IPS-NIHi7 (cell line): Measurements from ENCODE around the gene NIT1.
"Not testable (repeated sequence)": the region's sequence is repeated elsewhere in the genome, so short reads cannot be mapped to it uniquely, and the experiment has no call there.

Experiments
- DNase-seq: peaks from one replicate; pipeline ENCODE4 v3.0.0; 2012; ENCODE audit warnings: mixed read lengths; ENCODE audit errors: extremely low spot score

Gene NIT1

DNA sequence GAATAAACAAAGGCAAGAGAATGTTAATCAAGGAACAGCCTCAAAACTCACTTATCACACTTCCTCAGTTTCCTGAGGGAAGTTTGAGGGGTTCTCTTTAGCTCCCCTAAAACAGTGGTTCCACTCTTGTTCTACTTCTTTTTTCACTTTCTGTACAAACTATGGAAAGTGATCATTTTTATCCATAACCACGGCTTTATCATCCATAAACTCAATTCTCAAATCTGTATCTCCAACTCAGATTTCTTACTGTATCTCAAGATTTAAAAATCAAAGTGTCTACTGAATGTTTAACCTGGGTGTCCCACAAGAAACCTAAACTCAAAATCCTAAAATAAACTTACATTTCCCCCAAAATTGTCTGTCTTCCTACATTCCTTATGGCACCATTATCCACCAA, 4.0 kb upstream of the NIT1 start:
- DNase-seq: no peak

- DNase-seq: no peak
These were observed 3.3 kb upstream of the NIT1 start for GRCh38 chr1:161114556-161114955.

GRCh38 chr1:161115132-161115711, 2.7 kb upstream of the NIT1 start:
- no peak for DNase-seq

- DNase-seq: not testable (repeated sequence)
These were observed 1.9 kb upstream of the NIT1 start for GRCh38 chr1:161115961-161116360.

- peak; percentile 72 for DNase-seq
These were observed 1.4 kb downstream of the NIT1 start for GRCh38 chr1:161119092-161119903.

GRCh38 chr1:161121042-161121650, 3.2 kb downstream of the NIT1 start:
- no peak for DNase-seq

DNA sequence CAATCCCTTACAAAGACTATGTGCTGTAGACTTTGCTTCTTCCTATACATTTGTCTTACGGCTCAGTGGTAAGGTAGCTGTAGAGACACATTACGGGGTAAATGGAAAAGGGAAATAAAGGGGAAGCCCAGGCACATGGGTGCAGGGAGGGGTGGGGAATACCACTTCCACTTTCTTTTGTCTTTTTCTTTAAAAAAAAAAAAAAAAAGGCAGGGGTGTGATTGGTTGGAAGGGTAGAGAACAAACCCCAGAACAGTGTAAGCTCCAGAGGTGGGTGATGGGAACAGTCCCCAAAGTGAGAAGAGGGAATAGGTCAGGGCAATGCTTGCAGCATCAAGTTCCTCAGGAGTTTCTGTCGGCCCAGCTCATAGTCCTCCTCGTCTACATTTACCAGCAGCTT, 3.9 kb downstream of the NIT1 start:
- DNase-seq: no peak

DNA sequence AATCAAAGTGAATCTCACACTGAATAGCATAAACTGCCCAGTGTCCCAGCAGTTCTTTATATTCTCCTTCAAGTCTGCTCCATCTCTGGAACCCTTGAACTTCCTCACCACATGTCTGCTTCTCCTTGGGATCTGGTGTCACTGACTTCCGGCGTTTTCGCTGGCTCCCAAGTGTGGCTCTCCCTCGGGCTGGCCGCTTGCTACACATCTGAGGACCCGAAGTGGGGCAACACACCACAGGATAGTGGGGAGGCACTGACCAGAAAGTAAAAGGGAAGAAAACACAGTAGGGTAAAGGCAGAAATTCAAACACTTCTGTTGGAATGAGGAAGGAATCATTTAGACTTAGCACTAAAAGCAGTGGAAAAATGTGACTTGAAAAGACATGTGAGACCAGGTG, 5.1 kb downstream of the NIT1 start:
- no peak for DNase-seq

DNA sequence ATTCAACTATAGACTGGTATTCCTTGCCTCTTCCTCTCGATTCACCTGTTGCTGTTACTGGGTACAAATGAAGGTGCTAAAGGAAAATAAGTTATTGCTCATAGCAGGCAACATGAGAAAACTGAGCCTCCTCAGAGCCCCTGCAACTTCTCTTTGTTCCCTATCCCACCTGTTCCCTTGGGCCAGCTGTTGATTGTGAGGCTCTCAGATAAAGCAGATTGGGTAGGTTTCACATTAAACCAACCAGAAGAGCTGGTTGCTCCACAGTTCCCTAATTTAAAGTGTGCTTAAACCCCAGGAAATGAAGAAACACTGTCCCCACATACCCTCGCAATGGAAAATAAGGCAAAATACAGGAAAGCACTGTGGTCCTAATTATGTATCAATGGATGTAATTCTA, 9.7 kb downstream of the NIT1 start:
- DNase-seq: no peak

- DNase-seq: no peak
These were observed 10.9 kb downstream of the NIT1 start for GRCh38 chr1:161128591-161129420.

DNA sequence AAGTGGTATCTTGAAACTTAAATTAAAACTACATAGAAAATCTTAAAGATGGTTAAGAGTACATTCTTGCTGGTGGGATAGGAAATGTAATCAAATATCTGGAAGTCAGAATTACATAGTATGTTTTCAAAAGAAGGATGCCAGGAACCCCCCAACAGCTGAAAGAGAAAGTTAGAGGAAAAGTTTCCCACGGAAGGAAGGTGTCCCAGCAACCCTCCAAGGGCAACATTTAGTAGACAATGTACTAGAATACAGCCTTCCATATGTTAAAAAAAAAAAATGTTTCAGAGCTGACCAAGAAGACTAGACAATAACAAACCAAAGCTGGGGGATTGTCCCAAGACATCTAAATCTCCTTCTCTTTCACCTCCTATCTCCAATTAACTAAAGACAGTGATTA, 12.4 kb downstream of the NIT1 start:
- DNase-seq: no peak

- DNase-seq: no peak
These were observed 13.9 kb downstream of the NIT1 start for GRCh38 chr1:161131523-161132409.

DNA sequence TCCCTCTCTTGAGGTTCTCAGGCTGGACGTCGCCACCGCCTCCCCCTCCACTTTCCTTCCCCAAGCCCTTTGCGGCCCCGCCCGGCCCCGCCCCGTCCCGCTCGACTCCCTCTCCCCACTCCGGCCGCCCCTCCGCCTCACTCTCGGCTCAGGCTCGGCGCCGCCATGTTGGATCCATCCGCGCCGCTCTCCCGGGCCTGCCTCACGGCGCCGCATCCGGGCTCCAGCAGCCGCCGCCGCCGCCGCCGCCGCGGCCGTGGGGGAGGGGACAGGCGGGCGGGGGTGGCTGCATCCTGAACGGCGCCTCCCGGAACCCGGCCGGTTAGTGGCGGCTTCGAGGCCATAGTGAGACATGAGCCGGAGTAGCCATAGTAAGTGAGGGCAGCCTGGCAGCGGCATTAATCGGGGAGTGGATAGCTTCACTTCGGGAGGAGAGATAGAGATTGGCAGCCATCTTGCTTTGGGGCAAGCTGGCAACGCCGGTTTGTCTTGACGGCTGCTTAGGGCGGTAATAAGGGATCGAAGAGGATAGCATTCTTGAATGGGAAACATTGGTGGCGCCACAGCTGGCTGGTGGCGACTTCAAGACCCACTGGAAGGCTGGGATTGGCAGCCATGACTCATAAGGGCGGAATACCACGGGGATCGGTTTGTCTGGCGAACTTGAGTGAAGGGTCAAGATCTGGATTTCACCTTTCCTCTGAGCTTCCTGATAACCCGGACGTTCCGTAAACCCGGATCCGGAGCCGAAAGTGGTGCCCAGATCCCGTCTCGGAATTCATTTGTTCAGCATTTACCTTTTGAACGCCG, 14.7 kb downstream of the NIT1 start, which contains the start of gene DEDD:
TSS of gene DEDD (minus strand) at position 258 of the 810 bp plus-strand sequence. CDS start 8,205 bp downstream, outside the sequence.
- DNase-seq: peak; percentile 89

DNA sequence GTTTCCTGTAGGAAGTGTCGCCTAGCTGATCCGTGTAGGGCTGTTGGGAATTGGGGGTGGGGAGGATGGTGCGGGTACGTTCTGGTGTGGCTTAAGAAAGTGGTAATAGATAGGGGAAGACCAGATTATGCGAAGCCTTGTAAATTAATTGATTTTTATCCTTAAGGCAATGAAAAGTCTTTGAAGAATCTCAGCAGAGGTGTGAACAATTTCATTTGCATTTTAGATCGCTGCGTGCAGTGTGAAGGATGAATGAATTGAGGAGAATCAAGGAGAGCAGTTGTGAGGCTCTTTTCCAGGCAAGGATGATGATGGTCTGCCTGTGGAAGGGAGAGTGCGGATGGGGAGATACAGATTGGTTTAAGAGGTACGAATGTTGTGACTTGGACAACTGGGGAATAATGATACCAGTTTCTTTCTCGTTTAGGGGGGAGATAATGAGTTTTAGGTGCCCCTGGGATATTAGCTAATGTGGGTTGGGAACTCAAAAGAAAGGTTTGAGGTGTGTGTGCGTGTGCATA, 15.4 kb downstream of the NIT1 start:
- DNase-seq: no peak

GRCh38 chr1:161137881-161138280, 20.0 kb downstream of the NIT1 start:
- no peak for DNase-seq

GRCh38 chr1:161138431-161138830, 20.5 kb downstream of the NIT1 start:
- no peak for DNase-seq

DNA sequence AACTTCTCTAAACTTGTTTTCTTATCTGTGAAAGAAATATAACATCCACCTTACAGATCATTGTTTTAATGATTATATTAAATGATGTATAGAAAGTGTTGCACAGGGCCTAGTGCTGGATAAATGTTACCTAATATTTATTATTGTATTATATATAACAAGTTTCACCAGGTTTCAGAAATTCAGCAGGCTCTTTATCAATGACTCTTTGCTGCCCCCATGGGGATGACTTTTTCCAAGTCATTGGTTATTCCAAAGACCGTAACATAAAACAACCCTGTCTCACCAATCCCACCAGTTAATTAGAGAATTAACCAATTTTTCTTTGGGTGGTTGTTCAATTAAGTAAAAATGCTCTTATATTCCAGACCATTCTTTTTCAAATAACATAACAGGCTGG, 21.9 kb downstream of the NIT1 start:
- DNase-seq: peak; percentile 46

DNA sequence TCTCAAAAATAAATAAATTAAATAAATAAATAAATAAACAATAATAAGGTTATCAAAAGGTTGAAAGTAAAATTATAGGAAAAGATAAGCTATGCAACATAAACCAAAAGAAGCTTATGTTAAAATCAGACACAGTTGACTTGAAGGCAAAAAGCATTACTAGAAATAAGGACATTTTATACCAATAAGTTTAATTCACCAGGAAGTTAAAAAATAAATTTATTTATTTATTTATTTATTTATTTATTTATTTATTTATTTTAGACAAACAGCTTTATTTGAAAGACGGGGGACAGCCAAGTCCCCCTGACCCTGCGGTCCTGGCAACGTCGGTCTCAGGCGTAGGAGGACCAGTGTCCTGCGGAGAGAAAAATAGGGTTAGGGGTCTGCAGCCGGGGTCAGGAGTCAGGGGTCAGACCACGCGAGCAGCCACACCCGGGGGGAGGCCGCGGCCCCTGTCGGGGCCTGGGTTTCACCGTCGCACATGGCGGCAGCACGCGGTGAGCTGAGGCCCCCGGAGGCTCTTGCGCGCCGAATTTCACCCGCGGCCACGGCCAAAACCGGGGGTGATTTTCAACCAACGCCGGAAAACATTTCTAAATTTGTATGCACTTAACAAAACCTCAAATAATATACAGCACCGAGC, 23.0 kb downstream of the NIT1 start:
- no peak for DNase-seq

GRCh38 chr1:161145832-161146231, 27.9 kb downstream of the NIT1 start:
- DNase-seq: no peak
